K562 (cell line): ENCODE data around the gene FAM32A. TPM values are rescaled to one million over a fixed set of nuclear protein-coding genes. Genes with fewer than 3 reads are reported as not detected.

Source experiments
- AFF1 ChIP-seq, 2 experiments: fragments of 450-650 bp; IDR thresholded peaks; 2 replicates each; pipeline ENCODE4 v1.6.1; 2018; ENCODE audit warnings: mild to moderate bottlenecking in 2 of 2, low read depth in 1 of 2; ENCODE audit not compliant: partially characterized antibody in 2 of 2
- ATF7 ChIP-seq: fragments of 450-650 bp; IDR thresholded peaks from 2 replicates; pipeline ENCODE4 v1.7.1; 2014; ENCODE audit warnings: mild to moderate bottlenecking, moderate library complexity
- PHF8 ChIP-seq: fragments of 200-600 bp; sonication (generic); IDR thresholded peaks from 2 replicates; pipeline ENCODE4 v1.6.1; 2012; ENCODE audit warnings: mixed run types, mild to moderate bottlenecking, inconsistent platforms, low read length, moderate library complexity, borderline replicate concordance
- PRPF4 ChIP-seq: fragments of 200-400 bp; formaldehyde crosslinking; IDR thresholded peaks from one replicate; pipeline ENCODE4 v1.6.1; 2017; ENCODE audit warnings: low read length, low read depth, mild to moderate bottlenecking; ENCODE audit not compliant: insufficient read depth, poor library complexity, severe bottlenecking
- PTBP1 ChIP-seq: fragments of 200-400 bp; formaldehyde crosslinking; IDR thresholded peaks from 2 replicates; pipeline ENCODE4 v1.6.1; 2017; ENCODE audit warnings: low read depth, low read length
- PYGO2 ChIP-seq: fragments of 450-650 bp; IDR thresholded peaks from 2 replicates; pipeline ENCODE4 v1.6.1; 2016; ENCODE audit warnings: mild to moderate bottlenecking, missing genetic modification characterization, moderate library complexity, missing compliant biosample characterization
- RFX7 ChIP-seq: fragments of 250-450 bp; sonication (Bioruptor Pico); IDR thresholded peaks from 2 replicates; pipeline ENCODE4 v1.5.1; 2021; ENCODE audit warnings: mild to moderate bottlenecking
- TAF9B ChIP-seq: fragments of 450-650 bp; IDR thresholded peaks from 2 replicates; pipeline ENCODE4 v1.6.1; 2018; ENCODE audit warnings: mild to moderate bottlenecking; ENCODE audit not compliant: partially characterized antibody
- ZNF263 ChIP-seq: sonication (generic); formaldehyde crosslinking; IDR thresholded peaks from 2 replicates; pipeline ENCODE4 v1.8.0; 2022; ENCODE audit warnings: mild to moderate bottlenecking, missing genetic modification reagents, borderline replicate concordance
- ZNF586 ChIP-seq: fragments of 450-650 bp; formaldehyde crosslinking; conservative IDR thresholded peaks from 2 replicates; pipeline ENCODE4 v1.4.0; 2020; ENCODE audit warnings: mild to moderate bottlenecking, moderate library complexity
- polyA plus RNA-seq, 8 experiments: library from polyadenylated mRNA; depleted of rRNA in 4 of 8; stranded (reverse) in 5 of 8; unstranded in 3 of 8; fragments of >200 nt; fragmentation: Nextera tagmentation in 2 of 8; fragmentation: Illumina TruSeq in 1 of 8; extraction: Ambion mirVana in 2 of 8; extraction: Trizol in 1 of 8; gene quantifications; 2 replicates each; pipeline versions ENCODE4 v1.2.1 to v1.2.3, GENCODE V29; 2011 to 2014; ENCODE audit warnings: inconsistent platforms in 1 of 8, missing spikeins in 1 of 8
- total RNA-seq, 7 experiments: library from RNA; depleted of rRNA in 6 of 7; stranded (reverse); fragments of >200 nt in 6 of 7; fragmentation: Illumina TruSeq in 2 of 7; extraction: Trizol in 2 of 7; gene quantifications; 2 replicates each; pipeline versions ENCODE4 v1.2.1 to v1.2.3, GENCODE V29; 2011 to 2021; ENCODE audit warnings: low replicate concordance in 1 of 7
- TF ChIP-seq, protein P1 (sequence below): fragments of 200-800 bp; sonication (Bioruptor generic); IDR thresholded peaks from 2 replicates; pipeline ENCODE4 v1.6.1; 2016; ENCODE audit warnings: missing genetic modification characterization, missing compliant biosample characterization
- TF ChIP-seq, protein P2 (sequence below): sonication (generic); formaldehyde crosslinking; IDR thresholded peaks from 2 replicates; pipeline ENCODE4 v1.8.0; 2023; ENCODE audit warnings: mild to moderate bottlenecking, missing genetic modification reagents

The FAM32A gene
- total and polyA plus RNA-seq, 9 of the 15 experiments (the other 6 are each of a cell fraction or from before 2014, with no cell fraction given), result 30.7 to 96.7 (median 73.7) TPM

GRCh38 chr19:16232568-16232967 lies 47.4 kb downstream of the FAM32A start (continued):
- TF ChIP-seq, protein P1, sequence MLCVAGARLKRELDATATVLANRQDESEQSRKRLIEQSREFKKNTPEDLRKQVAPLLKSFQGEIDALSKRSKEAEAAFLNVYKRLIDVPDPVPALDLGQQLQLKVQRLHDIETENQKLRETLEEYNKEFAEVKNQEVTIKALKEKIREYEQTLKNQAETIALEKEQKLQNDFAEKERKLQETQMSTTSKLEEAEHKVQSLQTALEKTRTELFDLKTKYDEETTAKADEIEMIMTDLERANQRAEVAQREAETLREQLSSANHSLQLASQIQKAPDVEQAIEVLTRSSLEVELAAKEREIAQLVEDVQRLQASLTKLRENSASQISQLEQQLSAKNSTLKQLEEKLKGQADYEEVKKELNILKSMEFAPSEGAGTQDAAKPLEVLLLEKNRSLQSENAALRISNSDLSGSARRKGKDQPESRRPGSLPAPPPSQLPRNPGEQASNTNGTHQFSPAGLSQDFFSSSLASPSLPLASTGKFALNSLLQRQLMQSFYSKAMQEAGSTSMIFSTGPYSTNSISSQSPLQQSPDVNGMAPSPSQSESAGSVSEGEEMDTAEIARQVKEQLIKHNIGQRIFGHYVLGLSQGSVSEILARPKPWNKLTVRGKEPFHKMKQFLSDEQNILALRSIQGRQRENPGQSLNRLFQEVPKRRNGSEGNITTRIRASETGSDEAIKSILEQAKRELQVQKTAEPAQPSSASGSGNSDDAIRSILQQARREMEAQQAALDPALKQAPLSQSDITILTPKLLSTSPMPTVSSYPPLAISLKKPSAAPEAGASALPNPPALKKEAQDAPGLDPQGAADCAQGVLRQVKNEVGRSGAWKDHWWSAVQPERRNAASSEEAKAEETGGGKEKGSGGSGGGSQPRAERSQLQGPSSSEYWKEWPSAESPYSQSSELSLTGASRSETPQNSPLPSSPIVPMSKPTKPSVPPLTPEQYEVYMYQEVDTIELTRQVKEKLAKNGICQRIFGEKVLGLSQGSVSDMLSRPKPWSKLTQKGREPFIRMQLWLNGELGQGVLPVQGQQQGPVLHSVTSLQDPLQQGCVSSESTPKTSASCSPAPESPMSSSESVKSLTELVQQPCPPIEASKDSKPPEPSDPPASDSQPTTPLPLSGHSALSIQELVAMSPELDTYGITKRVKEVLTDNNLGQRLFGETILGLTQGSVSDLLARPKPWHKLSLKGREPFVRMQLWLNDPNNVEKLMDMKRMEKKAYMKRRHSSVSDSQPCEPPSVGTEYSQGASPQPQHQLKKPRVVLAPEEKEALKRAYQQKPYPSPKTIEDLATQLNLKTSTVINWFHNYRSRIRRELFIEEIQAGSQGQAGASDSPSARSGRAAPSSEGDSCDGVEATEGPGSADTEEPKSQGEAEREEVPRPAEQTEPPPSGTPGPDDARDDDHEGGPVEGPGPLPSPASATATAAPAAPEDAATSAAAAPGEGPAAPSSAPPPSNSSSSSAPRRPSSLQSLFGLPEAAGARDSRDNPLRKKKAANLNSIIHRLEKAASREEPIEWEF, result no peak
- TF ChIP-seq ZNF263 (CRISPR knock-in tag), result no peak
- no peak for TF ChIP-seq PTBP1
- no peak for TF ChIP-seq ZNF586 (CRISPR knock-in tag)
- TF ChIP-seq, protein P2, sequence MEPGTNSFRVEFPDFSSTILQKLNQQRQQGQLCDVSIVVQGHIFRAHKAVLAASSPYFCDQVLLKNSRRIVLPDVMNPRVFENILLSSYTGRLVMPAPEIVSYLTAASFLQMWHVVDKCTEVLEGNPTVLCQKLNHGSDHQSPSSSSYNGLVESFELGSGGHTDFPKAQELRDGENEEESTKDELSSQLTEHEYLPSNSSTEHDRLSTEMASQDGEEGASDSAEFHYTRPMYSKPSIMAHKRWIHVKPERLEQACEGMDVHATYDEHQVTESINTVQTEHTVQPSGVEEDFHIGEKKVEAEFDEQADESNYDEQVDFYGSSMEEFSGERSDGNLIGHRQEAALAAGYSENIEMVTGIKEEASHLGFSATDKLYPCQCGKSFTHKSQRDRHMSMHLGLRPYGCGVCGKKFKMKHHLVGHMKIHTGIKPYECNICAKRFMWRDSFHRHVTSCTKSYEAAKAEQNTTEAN (CRISPR knock-in tag), result no peak
- no peak for TF ChIP-seq ATF7
- TF ChIP-seq PRPF4, result no peak
- TF ChIP-seq PYGO2 (tag), result no peak
- no peak for TF ChIP-seq AFF1 (IDR thresholded peaks at IDR 0.05; ENCODE audit: low read depth in 1 of 2, partially characterized antibody in 2 of 2)
- TF ChIP-seq PHF8, result no peak
- TF ChIP-seq RFX7 (CRISPR knock-in tag), result no peak
- no peak for TF ChIP-seq TAF9B
